GM18519 (cell line): ENCODE results near the gene ZNF518B.
"Not testable (repeated sequence)": the region's sequence is repeated elsewhere in the genome, so short reads cannot be mapped to it uniquely, and the experiment has no call there.

Experiments used
- ATAC-seq: cut with Tn5 transposase; IDR thresholded peaks from one replicate; pipeline ENCODE4 v1.9.1; 2021; ENCODE audit warnings: mild to moderate bottlenecking, moderate library complexity; ENCODE audit not compliant: unreplicated experiment, low FRiP score

ZNF518B gene

GRCh38 chr4:10456595-10457254 lies 501 bp downstream of the ZNF518B start:
- ATAC-seq: peak; percentile 33

- ATAC-seq: no peak
Observed at GRCh38 chr4:10456260-10456594, 999 bp downstream of the ZNF518B start.

- no peak for ATAC-seq
Observed at GRCh38 chr4:10455133-10455532, 2.1 kb downstream of the ZNF518B start.

GRCh38 chr4:10454726-10455125 lies 2.5 kb downstream of the ZNF518B start:
- no peak for ATAC-seq

GRCh38 chr4:10454121-10454520 lies 3.1 kb downstream of the ZNF518B start:
- ATAC-seq: no peak

- no peak for ATAC-seq
Observed at GRCh38 chr4:10448991-10449390, 8.2 kb downstream of the ZNF518B start.

- no peak for ATAC-seq
Observed at GRCh38 chr4:10442976-10443375, 14.2 kb downstream of the ZNF518B start.

GRCh38 chr4:10441512-10441911 lies 15.7 kb downstream of the ZNF518B start:
- ATAC-seq: no peak

- peak; percentile 59 for ATAC-seq
Observed at GRCh38 chr4:10438924-10439323, 18.3 kb downstream of the ZNF518B start.

GRCh38 chr4:10437735-10438134 lies 19.5 kb downstream of the ZNF518B start:
- no peak for ATAC-seq

- not testable (repeated sequence) for ATAC-seq
Observed at GRCh38 chr4:10427680-10428079, 29.5 kb downstream of the ZNF518B start.

- ATAC-seq: no peak
Observed at GRCh38 chr4:10421344-10422055, 35.7 kb downstream of the ZNF518B start.

- no peak for ATAC-seq
Observed at GRCh38 chr4:10417740-10418139, 39.5 kb downstream of the ZNF518B start.

- no peak for ATAC-seq
Observed at GRCh38 chr4:10416441-10416840, 40.8 kb downstream of the ZNF518B start.

GRCh38 chr4:10413177-10413576 lies 44.0 kb downstream of the ZNF518B start:
- ATAC-seq: peak; percentile 94

- ATAC-seq: no peak
Observed at GRCh38 chr4:10405672-10406071, 51.6 kb downstream of the ZNF518B start.

- no peak for ATAC-seq
Observed at GRCh38 chr4:10403633-10404445, 53.4 kb downstream of the ZNF518B start.

GRCh38 chr4:10395971-10396580 lies 61.1 kb downstream of the ZNF518B start:
- ATAC-seq: no peak
